ENCODE data around the gene CCDC110. TPM values are rescaled to one million over a fixed set of nuclear protein-coding genes. Genes with fewer than 3 reads are reported as not detected.

The CCDC110 gene
- total RNA-seq, 1 experiment from 2014 or later = 2.7 TPM

DNA sequence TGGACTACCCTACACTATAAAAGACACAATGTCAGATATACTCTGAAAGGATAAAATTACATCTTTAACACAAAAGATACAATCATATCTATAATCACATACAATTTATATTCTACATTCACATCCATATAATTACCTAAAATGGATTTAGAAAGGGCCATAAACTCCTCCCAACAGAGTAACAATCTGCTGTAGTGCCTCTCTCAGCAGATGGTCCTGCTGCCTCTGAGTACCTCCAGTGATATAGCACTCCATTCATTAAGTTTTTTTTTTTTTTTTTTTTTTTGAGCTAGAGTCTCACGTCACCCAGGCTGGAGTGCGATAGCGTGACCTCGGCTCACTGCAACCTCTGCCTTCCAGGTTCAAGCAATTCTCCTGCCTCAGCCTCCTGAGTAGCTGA lies 67.5 kb downstream of the CCDC110 start:
- no peak for ATAC-seq
- H3K27ac ChIP-seq (ENCODE audit: low read depth, low read length) = no peak overlapping the region
- ChIA-PET CTCF (no interaction called here), RAD21 (ENCODE audit: low non-redundant PET in 1 of 2, low total read pairs in 2 of 2, uncharacterized antibody in 2 of 2, unreplicated experiment in 2 of 2) (interaction anchor here in 1 of 2 experiments (0.6 kb wide), 1 partner anchor 218 kb away, joined by 5 read pairs; no protein-coding TSS in a partner anchor), POLR2A (interaction anchor here (1.7 kb wide), 1 partner anchor 9 kb away, joined by 3 read pairs; the partner anchor contains the start of gene LRP2BP)
- no TSS peak for BruUV-seq (replicated peaks)
- H4K20me1 ChIP-seq (ENCODE audit: insufficient read depth) = no peaks in the 10 kb centered on the region
- DNase-seq (ENCODE audit: low read depth, low spot score) = no peak
- H2AFZ ChIP-seq (ENCODE audit: low read depth, low read length, poor library complexity, severe bottlenecking) = no peak overlapping the region
- no peaks in the 10 kb centered on the region for H3K9me2 ChIP-seq (ENCODE audit: insufficient read depth)
- no peaks in the 10 kb centered on the region for H3K9me3 ChIP-seq (ENCODE audit: control insufficient read depth in 1 of 2, insufficient read depth in 1 of 2, low read depth in 1 of 2, low read length in 2 of 2)
- peaks cover 7 to 12% of the 10 kb centered on the region in 2 experiments; a peak in 2 of 4 replicates for H3K36me3 ChIP-seq (ENCODE audit: control insufficient read depth in 1 of 2, insufficient read depth in 2 of 2, low read length in 2 of 2)
- H3K9ac ChIP-seq (ENCODE audit: low read length) = no peak overlapping the region
- no peak overlapping the region for H3K4me2 ChIP-seq (ENCODE audit: low read length)
- no peaks in the 10 kb centered on the region for H3K27me3 ChIP-seq (ENCODE audit: insufficient read depth, low read length)
- no peak for TF ChIP-seq ZNF274 (IDR thresholded peaks at IDR 0.05; ENCODE audit: low read depth, low read length)
- TF ChIP-seq, protein P1, sequence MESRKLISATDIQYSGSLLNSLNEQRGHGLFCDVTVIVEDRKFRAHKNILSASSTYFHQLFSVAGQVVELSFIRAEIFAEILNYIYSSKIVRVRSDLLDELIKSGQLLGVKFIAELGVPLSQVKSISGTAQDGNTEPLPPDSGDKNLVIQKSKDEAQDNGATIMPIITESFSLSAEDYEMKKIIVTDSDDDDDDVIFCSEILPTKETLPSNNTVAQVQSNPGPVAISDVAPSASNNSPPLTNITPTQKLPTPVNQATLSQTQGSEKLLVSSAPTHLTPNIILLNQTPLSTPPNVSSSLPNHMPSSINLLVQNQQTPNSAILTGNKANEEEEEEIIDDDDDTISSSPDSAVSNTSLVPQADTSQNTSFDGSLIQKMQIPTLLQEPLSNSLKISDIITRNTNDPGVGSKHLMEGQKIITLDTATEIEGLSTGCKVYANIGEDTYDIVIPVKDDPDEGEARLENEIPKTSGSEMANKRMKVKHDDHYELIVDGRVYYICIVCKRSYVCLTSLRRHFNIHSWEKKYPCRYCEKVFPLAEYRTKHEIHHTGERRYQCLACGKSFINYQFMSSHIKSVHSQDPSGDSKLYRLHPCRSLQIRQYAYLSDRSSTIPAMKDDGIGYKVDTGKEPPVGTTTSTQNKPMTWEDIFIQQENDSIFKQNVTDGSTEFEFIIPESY (IDR thresholded peaks at IDR 0.05; ENCODE audit: extremely low read depth, insufficient replicate concordance, low read length) = no peak
- TF ChIP-seq SIN3A (IDR thresholded peaks at IDR 0.05; ENCODE audit: low read depth) = no peak
- TF ChIP-seq RAD21 (IDR thresholded peaks at IDR 0.05; ENCODE audit: low read depth) = no peak
- no peak for TF ChIP-seq SP1 (IDR thresholded peaks at IDR 0.05; ENCODE audit: low read depth)
- TF ChIP-seq, protein P2, sequence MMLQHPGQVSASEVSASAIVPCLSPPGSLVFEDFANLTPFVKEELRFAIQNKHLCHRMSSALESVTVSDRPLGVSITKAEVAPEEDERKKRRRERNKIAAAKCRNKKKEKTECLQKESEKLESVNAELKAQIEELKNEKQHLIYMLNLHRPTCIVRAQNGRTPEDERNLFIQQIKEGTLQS (IDR thresholded peaks at IDR 0.05) = no peak
- no peak for TF ChIP-seq EZH2phosphoT487 (IDR thresholded peaks at IDR 0.05; ENCODE audit: borderline replicate concordance)
- no peak for TF ChIP-seq EZH2 (IDR thresholded peaks at IDR 0.05)
- TF ChIP-seq, protein P3, sequence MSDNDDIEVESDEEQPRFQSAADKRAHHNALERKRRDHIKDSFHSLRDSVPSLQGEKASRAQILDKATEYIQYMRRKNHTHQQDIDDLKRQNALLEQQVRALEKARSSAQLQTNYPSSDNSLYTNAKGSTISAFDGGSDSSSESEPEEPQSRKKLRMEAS (IDR thresholded peaks at IDR 0.05) = no peak
- no peak for TF ChIP-seq CEBPB (IDR thresholded peaks at IDR 0.05; ENCODE audit: low read depth)
- TF ChIP-seq, protein P4, sequence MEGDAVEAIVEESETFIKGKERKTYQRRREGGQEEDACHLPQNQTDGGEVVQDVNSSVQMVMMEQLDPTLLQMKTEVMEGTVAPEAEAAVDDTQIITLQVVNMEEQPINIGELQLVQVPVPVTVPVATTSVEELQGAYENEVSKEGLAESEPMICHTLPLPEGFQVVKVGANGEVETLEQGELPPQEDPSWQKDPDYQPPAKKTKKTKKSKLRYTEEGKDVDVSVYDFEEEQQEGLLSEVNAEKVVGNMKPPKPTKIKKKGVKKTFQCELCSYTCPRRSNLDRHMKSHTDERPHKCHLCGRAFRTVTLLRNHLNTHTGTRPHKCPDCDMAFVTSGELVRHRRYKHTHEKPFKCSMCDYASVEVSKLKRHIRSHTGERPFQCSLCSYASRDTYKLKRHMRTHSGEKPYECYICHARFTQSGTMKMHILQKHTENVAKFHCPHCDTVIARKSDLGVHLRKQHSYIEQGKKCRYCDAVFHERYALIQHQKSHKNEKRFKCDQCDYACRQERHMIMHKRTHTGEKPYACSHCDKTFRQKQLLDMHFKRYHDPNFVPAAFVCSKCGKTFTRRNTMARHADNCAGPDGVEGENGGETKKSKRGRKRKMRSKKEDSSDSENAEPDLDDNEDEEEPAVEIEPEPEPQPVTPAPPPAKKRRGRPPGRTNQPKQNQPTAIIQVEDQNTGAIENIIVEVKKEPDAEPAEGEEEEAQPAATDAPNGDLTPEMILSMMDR (IDR thresholded peaks at IDR 0.05 in 2 of 3, conservative IDR thresholded peaks at IDR 0.05 in 1 of 3; ENCODE audit: borderline replicate concordance in 1 of 3, insufficient read depth in 1 of 3, low read depth in 2 of 3, low read length in 2 of 3) = no peak
- TF ChIP-seq, protein P5, sequence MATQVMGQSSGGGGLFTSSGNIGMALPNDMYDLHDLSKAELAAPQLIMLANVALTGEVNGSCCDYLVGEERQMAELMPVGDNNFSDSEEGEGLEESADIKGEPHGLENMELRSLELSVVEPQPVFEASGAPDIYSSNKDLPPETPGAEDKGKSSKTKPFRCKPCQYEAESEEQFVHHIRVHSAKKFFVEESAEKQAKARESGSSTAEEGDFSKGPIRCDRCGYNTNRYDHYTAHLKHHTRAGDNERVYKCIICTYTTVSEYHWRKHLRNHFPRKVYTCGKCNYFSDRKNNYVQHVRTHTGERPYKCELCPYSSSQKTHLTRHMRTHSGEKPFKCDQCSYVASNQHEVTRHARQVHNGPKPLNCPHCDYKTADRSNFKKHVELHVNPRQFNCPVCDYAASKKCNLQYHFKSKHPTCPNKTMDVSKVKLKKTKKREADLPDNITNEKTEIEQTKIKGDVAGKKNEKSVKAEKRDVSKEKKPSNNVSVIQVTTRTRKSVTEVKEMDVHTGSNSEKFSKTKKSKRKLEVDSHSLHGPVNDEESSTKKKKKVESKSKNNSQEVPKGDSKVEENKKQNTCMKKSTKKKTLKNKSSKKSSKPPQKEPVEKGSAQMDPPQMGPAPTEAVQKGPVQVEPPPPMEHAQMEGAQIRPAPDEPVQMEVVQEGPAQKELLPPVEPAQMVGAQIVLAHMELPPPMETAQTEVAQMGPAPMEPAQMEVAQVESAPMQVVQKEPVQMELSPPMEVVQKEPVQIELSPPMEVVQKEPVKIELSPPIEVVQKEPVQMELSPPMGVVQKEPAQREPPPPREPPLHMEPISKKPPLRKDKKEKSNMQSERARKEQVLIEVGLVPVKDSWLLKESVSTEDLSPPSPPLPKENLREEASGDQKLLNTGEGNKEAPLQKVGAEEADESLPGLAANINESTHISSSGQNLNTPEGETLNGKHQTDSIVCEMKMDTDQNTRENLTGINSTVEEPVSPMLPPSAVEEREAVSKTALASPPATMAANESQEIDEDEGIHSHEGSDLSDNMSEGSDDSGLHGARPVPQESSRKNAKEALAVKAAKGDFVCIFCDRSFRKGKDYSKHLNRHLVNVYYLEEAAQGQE (IDR thresholded peaks at IDR 0.05; ENCODE audit: low read depth) = no peak
- TF ChIP-seq CBX3 (IDR thresholded peaks at IDR 0.05; ENCODE audit: low read depth) = no peak
- TF ChIP-seq ZFX (IDR thresholded peaks at IDR 0.05) = no peak
- no peak for TF ChIP-seq FOSL1 (IDR thresholded peaks at IDR 0.05; ENCODE audit: low read depth)
- TF ChIP-seq YY1 (IDR thresholded peaks at IDR 0.05; ENCODE audit: extremely low read depth, insufficient replicate concordance, low read depth, low read length) = no peak
- TF ChIP-seq ELF1 (IDR thresholded peaks at IDR 0.05; ENCODE audit: borderline replicate concordance, low read depth) = no peak
- TF ChIP-seq POLR2A (IDR thresholded peaks at IDR 0.05; ENCODE audit: borderline replicate concordance, extremely low read depth, insufficient read depth, insufficient read length) = no peak
- H3K4me3 ChIP-seq (replicated peaks in 1 of 2; ENCODE audit: low read depth in 1 of 2, low read length in 2 of 2) = no peak overlapping the region
- intact Hi-C loops (cut with micrococcal nuclease) = no loop called here
- no peaks in the 10 kb centered on the region for H3K79me2 ChIP-seq (ENCODE audit: insufficient read depth, low read length)
- no peaks in the 10 kb centered on the region for H3K4me1 ChIP-seq (ENCODE audit: control insufficient read depth in 1 of 2, insufficient read depth in 2 of 2, low read length in 2 of 2)

Data from HCT116 (cell line).